Measurements from ENCODE around the gene CCDC91. TPM values are rescaled to one million over a fixed set of nuclear protein-coding genes. Genes with fewer than 3 reads are reported as not detected.

The CCDC91 gene
- total RNA-seq, 3 donors from 2014 or later, result 25.0 to 42.5 (median 27.8) TPM

GRCh38 chr12:28234444-28234843 lies 44.2 kb downstream of the CCDC91 start:
- intact Hi-C loops (cut with DNase I, micrococcal nuclease), result no loop called here
- H3K4me3 ChIP-seq, result no peak overlapping the region
- DNase-seq (no peak), ATAC-seq (no peak)
- no peak for TF ChIP-seq CTCF (IDR thresholded peaks at IDR 0.05)
- H3K9me3 ChIP-seq, result no peaks in the 10 kb centered on the region
- no peaks in the 10 kb centered on the region for H3K4me1 ChIP-seq (ENCODE audit: low read depth)
- H3K36me3 ChIP-seq (ENCODE audit: low read depth), result no peaks in the 10 kb centered on the region

DNA sequence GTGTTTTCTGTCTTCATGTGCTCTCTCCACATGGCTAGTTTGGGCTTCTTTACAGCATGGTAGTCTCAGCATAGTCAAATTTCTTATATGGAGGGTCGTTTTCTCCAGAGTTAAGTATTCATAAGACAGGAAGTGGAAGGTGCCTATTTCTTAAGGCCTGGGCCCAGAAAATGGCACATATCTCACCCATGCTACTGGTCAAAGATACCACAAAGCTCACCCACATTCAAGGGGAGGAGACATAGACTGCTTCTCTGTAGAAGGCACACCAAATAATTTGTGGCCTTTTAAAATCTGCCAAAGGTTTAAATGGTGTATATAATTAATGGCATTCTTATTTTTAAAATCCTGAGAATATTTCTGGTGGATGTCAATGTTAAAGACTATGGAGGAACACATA lies 44.8 kb downstream of the CCDC91 start:
- intact Hi-C loops (cut with DNase I, micrococcal nuclease), result no loop called here
- no peak for DNase-seq
- Histone ChIP-seq H3K4me1 (ENCODE audit: low read depth) (no peaks in the 10 kb centered on the region), H3K4me3 (no peak overlapping the region), H3K36me3 (ENCODE audit: low read depth) (no peaks in the 10 kb centered on the region), H3K9me3 (no peaks in the 10 kb centered on the region)
- ATAC-seq, result no peak
- no peak for TF ChIP-seq CTCF (IDR thresholded peaks at IDR 0.05)

DNA sequence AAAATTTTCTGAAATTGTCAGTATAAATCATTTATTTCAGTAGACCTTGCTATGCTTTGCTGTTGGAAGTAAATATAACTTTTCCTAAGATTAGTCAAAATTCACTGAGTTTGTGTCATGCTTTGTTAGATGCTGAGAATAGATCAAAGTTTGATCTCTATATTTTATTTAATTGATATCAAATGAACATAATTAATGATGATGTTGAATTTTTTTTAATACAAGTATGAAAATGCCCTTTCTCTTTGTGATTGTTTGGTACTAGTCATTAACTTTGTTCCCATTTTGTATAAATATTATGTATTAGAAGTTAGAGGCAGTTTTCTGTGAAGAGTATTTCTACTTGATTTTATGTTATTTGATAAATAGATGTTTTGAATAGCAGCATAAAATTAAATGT lies 45.7 kb downstream of the CCDC91 start:
- no peaks in the 10 kb centered on the region for H3K36me3 ChIP-seq (ENCODE audit: low read depth)
- intact Hi-C loops (cut with DNase I, micrococcal nuclease), result no loop called here
- no peak for DNase-seq
- no peak overlapping the region for H3K4me3 ChIP-seq
- ATAC-seq, result no peak
- no peaks in the 10 kb centered on the region for H3K9me3 ChIP-seq
- H3K4me1 ChIP-seq (ENCODE audit: low read depth), result no peaks in the 10 kb centered on the region
- no peak for TF ChIP-seq CTCF (IDR thresholded peaks at IDR 0.05)

- intact Hi-C loops (cut with DNase I, micrococcal nuclease), result no loop called here
- no peak for TF ChIP-seq CTCF (IDR thresholded peaks at IDR 0.05)
- ATAC-seq, result no peak
Observed at GRCh38 chr12:28237423-28237822, 47.2 kb downstream of the CCDC91 start.

DNA sequence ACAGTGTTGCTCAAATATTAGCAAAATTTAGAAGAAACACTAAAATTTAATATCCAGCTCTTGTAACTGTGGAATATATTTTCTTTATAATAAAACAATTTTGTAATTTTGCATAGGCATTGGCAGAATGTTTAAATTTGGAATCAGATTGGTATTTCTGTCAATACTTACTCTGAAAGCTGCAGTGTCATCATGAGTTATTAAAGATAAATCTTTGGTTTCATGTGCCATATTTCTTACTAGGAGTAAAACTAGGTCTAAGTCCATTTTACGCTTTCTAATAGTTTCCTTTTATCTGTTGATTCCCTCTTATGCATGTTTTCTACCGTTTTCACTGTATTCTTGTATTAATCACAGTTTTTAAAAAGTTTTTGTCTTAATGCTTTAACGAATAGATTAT lies 49.7 kb downstream of the CCDC91 start:
- H3K9me3 ChIP-seq, result no peaks in the 10 kb centered on the region
- no peak for DNase-seq
- no peaks in the 10 kb centered on the region for H3K4me1 ChIP-seq (ENCODE audit: low read depth)
- no peak for ATAC-seq
- intact Hi-C loops (cut with DNase I, micrococcal nuclease), result no loop called here
- no peak overlapping the region for H3K4me3 ChIP-seq
- TF ChIP-seq CTCF (IDR thresholded peaks at IDR 0.05), result no peak
- no peaks in the 10 kb centered on the region for H3K36me3 ChIP-seq (ENCODE audit: low read depth)

More at GRCh38 chr12:28237423-28237822, 47.2 kb downstream of the CCDC91 start:
- Histone ChIP-seq H3K9me3 (no peaks in the 10 kb centered on the region), H3K4me3 (no peak overlapping the region), H3K36me3 (ENCODE audit: low read depth) (no peaks in the 10 kb centered on the region), H3K4me1 (ENCODE audit: low read depth) (no peaks in the 10 kb centered on the region)
- no peak for DNase-seq

GRCh38 chr12:28240853-28241252 lies 50.6 kb downstream of the CCDC91 start:
- Histone ChIP-seq H3K36me3 (ENCODE audit: low read depth) (no peaks in the 10 kb centered on the region), H3K4me3 (no peak overlapping the region), H3K9me3 (no peaks in the 10 kb centered on the region), H3K4me1 (ENCODE audit: low read depth) (no peaks in the 10 kb centered on the region)
- DNase-seq (no peak), ATAC-seq (no peak)
- no peak for TF ChIP-seq CTCF (IDR thresholded peaks at IDR 0.05)
- intact Hi-C loops (cut with DNase I, micrococcal nuclease), result no loop called here

Data from mucosa of descending colon (tissue), 3 donors.